Measurements from ENCODE around the gene LRBA.

Gene LRBA

GRCh38 chr4:150240011-150240410 is 775.1 kb downstream of the LRBA start:
- Histone ChIP-seq H2AFZ (ENCODE audit: low read depth, low read length) (no peak overlapping the region), H3K4me2 (ENCODE audit: insufficient read depth, low read length) (no peak overlapping the region), H3K4me1 (ENCODE audit: insufficient read depth, low read length) (no peaks in the 10 kb centered on the region), H3K27ac (ENCODE audit: low read length) (no peak overlapping the region), H3K27me3 (ENCODE audit: insufficient read depth, low read length, poor library complexity) (peaks cover 5% of the 10 kb centered on the region), H3K79me2 (ENCODE audit: insufficient read depth, low read length) (no peaks in the 10 kb centered on the region), H3K9ac (ENCODE audit: low read depth, low read length) (no peak overlapping the region), H3K4me3 (ENCODE audit: low read depth in 1 of 2, low read length in 2 of 2) (no peak overlapping the region), H3K9me3 (ENCODE audit: insufficient read depth, low read length, severe bottlenecking) (no peaks in the 10 kb centered on the region), H4K20me1 (ENCODE audit: insufficient read depth, low read length) (no peaks in the 10 kb centered on the region), H3K36me3 (ENCODE audit: insufficient read depth, low read length) (no peaks in the 10 kb centered on the region)
- ATAC-seq (ENCODE audit: insufficient read depth, low read depth) (no peak), DNase-seq (no peak)
- TF ChIP-seq, protein P1, sequence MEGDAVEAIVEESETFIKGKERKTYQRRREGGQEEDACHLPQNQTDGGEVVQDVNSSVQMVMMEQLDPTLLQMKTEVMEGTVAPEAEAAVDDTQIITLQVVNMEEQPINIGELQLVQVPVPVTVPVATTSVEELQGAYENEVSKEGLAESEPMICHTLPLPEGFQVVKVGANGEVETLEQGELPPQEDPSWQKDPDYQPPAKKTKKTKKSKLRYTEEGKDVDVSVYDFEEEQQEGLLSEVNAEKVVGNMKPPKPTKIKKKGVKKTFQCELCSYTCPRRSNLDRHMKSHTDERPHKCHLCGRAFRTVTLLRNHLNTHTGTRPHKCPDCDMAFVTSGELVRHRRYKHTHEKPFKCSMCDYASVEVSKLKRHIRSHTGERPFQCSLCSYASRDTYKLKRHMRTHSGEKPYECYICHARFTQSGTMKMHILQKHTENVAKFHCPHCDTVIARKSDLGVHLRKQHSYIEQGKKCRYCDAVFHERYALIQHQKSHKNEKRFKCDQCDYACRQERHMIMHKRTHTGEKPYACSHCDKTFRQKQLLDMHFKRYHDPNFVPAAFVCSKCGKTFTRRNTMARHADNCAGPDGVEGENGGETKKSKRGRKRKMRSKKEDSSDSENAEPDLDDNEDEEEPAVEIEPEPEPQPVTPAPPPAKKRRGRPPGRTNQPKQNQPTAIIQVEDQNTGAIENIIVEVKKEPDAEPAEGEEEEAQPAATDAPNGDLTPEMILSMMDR (IDR thresholded peaks at IDR 0.05; ENCODE audit: borderline replicate concordance, extremely low read depth, low read length, poor library complexity, severe bottlenecking), result no peak
- no peak for TF ChIP-seq EZH2 (IDR thresholded peaks at IDR 0.05; ENCODE audit: borderline replicate concordance, low read depth, low read length, severe bottlenecking)

DNA sequence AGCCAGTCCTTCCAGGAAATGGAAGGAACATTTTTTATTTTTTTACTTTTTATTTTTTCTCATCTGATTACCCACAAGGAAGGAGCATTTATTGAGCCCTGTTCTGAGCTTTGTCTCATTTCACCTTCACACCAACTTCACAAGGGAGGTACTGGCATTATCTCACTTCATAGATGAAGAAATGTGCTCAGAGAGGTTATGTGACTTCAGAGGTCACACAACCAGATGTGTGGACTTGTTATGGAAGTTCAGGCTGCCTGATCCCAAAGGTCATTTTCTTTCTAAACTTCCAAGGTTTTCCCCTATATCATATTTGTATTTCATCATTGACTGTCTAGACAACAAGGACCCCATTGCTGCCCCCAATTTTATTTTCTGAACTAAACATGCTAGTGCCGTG is 776.5 kb downstream of the LRBA start:
- ATAC-seq (ENCODE audit: insufficient read depth, low read depth) (no peak), DNase-seq (no peak)
- no peak overlapping the region for H3K27ac ChIP-seq (ENCODE audit: low read length)
- H3K27me3 ChIP-seq (ENCODE audit: insufficient read depth, low read length, poor library complexity), result peaks cover 16% of the 10 kb centered on the region
- no peaks in the 10 kb centered on the region for H3K9me3 ChIP-seq (ENCODE audit: insufficient read depth, low read length, severe bottlenecking)
- H3K4me1 ChIP-seq (ENCODE audit: insufficient read depth, low read length), result no peaks in the 10 kb centered on the region
- no peak overlapping the region for H3K9ac ChIP-seq (ENCODE audit: low read depth, low read length)
- no peaks in the 10 kb centered on the region for H4K20me1 ChIP-seq (ENCODE audit: insufficient read depth, low read length)
- H3K36me3 ChIP-seq (ENCODE audit: insufficient read depth, low read length), result no peaks in the 10 kb centered on the region
- no peak for TF ChIP-seq EZH2 (IDR thresholded peaks at IDR 0.05; ENCODE audit: borderline replicate concordance, low read depth, low read length, severe bottlenecking)
- TF ChIP-seq, protein P1 (IDR thresholded peaks at IDR 0.05; ENCODE audit: borderline replicate concordance, extremely low read depth, low read length, poor library complexity, severe bottlenecking), result no peak
- H2AFZ ChIP-seq (ENCODE audit: low read depth, low read length), result no peak overlapping the region
- H3K79me2 ChIP-seq (ENCODE audit: insufficient read depth, low read length), result no peaks in the 10 kb centered on the region
- H3K4me2 ChIP-seq (ENCODE audit: insufficient read depth, low read length), result no peak overlapping the region
- H3K4me3 ChIP-seq (ENCODE audit: low read depth in 1 of 2, low read length in 2 of 2), result no peak overlapping the region

DNA sequence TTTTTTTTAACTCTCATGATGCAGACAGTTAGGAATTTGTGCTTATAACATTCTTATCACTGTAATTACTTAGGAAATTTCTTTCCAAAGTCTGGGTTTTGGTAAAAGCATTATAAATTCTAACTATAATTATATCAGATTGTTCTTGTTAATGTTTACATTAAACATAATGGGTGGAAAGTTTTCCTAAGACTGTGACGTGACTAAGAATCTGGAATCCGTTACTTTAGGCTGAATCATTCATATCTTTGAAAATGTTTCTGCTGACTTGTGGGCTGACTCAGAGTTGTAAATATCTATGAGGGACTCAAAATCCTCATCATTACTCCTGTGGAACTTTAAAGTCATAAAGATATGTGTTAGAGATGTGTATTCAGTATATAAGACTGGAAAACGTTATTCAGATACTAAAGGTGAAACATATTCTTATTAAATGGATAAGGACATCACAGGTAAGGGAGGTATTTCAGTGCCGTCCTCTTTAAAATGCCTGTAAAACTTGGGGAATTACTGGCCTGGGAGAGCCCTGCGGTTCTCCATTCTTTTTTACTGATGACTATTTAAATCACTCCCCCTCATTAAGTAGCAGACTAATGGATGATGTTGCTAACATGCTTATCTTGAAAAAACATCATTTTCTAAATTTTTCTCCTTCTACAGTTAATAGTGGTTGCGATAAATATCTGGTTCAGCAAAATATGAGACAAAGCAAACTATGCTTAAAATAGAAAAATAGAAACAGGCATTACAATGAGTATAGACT is 777.8 kb downstream of the LRBA start:
- H3K79me2 ChIP-seq (ENCODE audit: insufficient read depth, low read length), result no peaks in the 10 kb centered on the region
- no peaks in the 10 kb centered on the region for H3K9me3 ChIP-seq (ENCODE audit: insufficient read depth, low read length, severe bottlenecking)
- H4K20me1 ChIP-seq (ENCODE audit: insufficient read depth, low read length), result no peaks in the 10 kb centered on the region
- H3K27me3 ChIP-seq (ENCODE audit: insufficient read depth, low read length, poor library complexity), result peaks cover 18% of the 10 kb centered on the region
- no peak overlapping the region for H3K27ac ChIP-seq (ENCODE audit: low read length)
- no peaks in the 10 kb centered on the region for H3K4me1 ChIP-seq (ENCODE audit: insufficient read depth, low read length)
- TF ChIP-seq EZH2 (IDR thresholded peaks at IDR 0.05; ENCODE audit: borderline replicate concordance, low read depth, low read length, severe bottlenecking), result no peak
- TF ChIP-seq, protein P1 (IDR thresholded peaks at IDR 0.05; ENCODE audit: borderline replicate concordance, extremely low read depth, low read length, poor library complexity, severe bottlenecking), result no peak
- no peak overlapping the region for H2AFZ ChIP-seq (ENCODE audit: low read depth, low read length)
- DNase-seq (no peak), ATAC-seq (ENCODE audit: insufficient read depth, low read depth) (no peak)
- no peak overlapping the region for H3K4me3 ChIP-seq (ENCODE audit: low read depth in 1 of 2, low read length in 2 of 2)
- H3K36me3 ChIP-seq (ENCODE audit: insufficient read depth, low read length), result no peaks in the 10 kb centered on the region
- H3K4me2 ChIP-seq (ENCODE audit: insufficient read depth, low read length), result no peak overlapping the region
- no peak overlapping the region for H3K9ac ChIP-seq (ENCODE audit: low read depth, low read length)
